Measurements from ENCODE around the gene TPP2. TPM values are rescaled to one million over a fixed set of nuclear protein-coding genes. Genes with fewer than 3 reads are reported as not detected.

The TPP2 gene
- polyA plus RNA-seq, 1 donor from 2014 or later = 45.4 TPM

GRCh38 chr13:102675115-102675514 is 78.3 kb downstream of the TPP2 start:
- no peak overlapping the region for H3K4me3 ChIP-seq (ENCODE audit: low read length)
- H2AFZ ChIP-seq (ENCODE audit: low read depth, low read length) = no peak overlapping the region
- H4K20me1 ChIP-seq (ENCODE audit: insufficient read depth) = no peaks in the 10 kb centered on the region
- H3K27me3 ChIP-seq (ENCODE audit: insufficient read depth, low read depth, low read length) = no peaks in the 10 kb centered on the region
- TF ChIP-seq TAF1 (IDR thresholded peaks at IDR 0.05; ENCODE audit: low read depth) = no peak
- no peaks in the 10 kb centered on the region for H3K9me3 ChIP-seq (ENCODE audit: low read length)
- no peaks in the 10 kb centered on the region for H3F3A ChIP-seq (ENCODE audit: insufficient read depth, low read length, poor library complexity, severe bottlenecking)
- no peak overlapping the region for H3K4me2 ChIP-seq (ENCODE audit: low read length)
- no peaks in the 10 kb centered on the region for H3K9me2 ChIP-seq (ENCODE audit: insufficient read depth, low read length)
- H3K27ac ChIP-seq (ENCODE audit: low read length) = no peak overlapping the region
- no peaks in the 10 kb centered on the region for H3K79me2 ChIP-seq (replicated peaks; ENCODE audit: insufficient read depth, low read length)
- H3K36me3 ChIP-seq (ENCODE audit: insufficient read depth, low read length) = peaks cover 4% of the 10 kb centered on the region
- no peak overlapping the region for H3K9ac ChIP-seq (ENCODE audit: low read length)

- no peak overlapping the region for H3K27ac ChIP-seq (ENCODE audit: low read length)
- H3K36me3 ChIP-seq (ENCODE audit: insufficient read depth, low read length) = peaks cover 4% of the 10 kb centered on the region
- no peaks in the 10 kb centered on the region for H3K27me3 ChIP-seq (ENCODE audit: insufficient read depth, low read depth, low read length)
- no peaks in the 10 kb centered on the region for H3F3A ChIP-seq (ENCODE audit: insufficient read depth, low read length, poor library complexity, severe bottlenecking)
- no peak overlapping the region for H3K9ac ChIP-seq (ENCODE audit: low read length)
- H4K20me1 ChIP-seq (ENCODE audit: insufficient read depth) = no peaks in the 10 kb centered on the region
- no peak overlapping the region for H3K4me3 ChIP-seq (ENCODE audit: low read length)
- no peak overlapping the region for H2AFZ ChIP-seq (ENCODE audit: low read depth, low read length)
- H3K9me2 ChIP-seq (ENCODE audit: insufficient read depth, low read length) = no peaks in the 10 kb centered on the region
- no peaks in the 10 kb centered on the region for H3K79me2 ChIP-seq (replicated peaks; ENCODE audit: insufficient read depth, low read length)
- TF ChIP-seq MXI1 (conservative IDR thresholded peaks at IDR 0.05; ENCODE audit: poor library complexity, severe bottlenecking) = no peak
- TF ChIP-seq TAF1 (IDR thresholded peaks at IDR 0.05; ENCODE audit: low read depth) = no peak
- no peak for TF ChIP-seq POLR2AphosphoS5 (IDR thresholded peaks at IDR 0.05)
- no peak for TF ChIP-seq REST (IDR thresholded peaks at IDR 0.05; ENCODE audit: borderline replicate concordance)
- TF ChIP-seq RAD21 (conservative IDR thresholded peaks at IDR 0.05) = no peak
- TF ChIP-seq SMC3 (conservative IDR thresholded peaks at IDR 0.05; ENCODE audit: poor library complexity) = no peak
- no peak for TF ChIP-seq EP300 (conservative IDR thresholded peaks at IDR 0.05; ENCODE audit: poor library complexity, severe bottlenecking)
- TF ChIP-seq CTCF (IDR thresholded peaks at IDR 0.05; ENCODE audit: poor library complexity, severe bottlenecking) = no peak
- TF ChIP-seq EZH2 (IDR thresholded peaks at IDR 0.05; ENCODE audit: borderline replicate concordance, insufficient read depth, low read length, poor library complexity, severe bottlenecking) = no peak
- H3K4me2 ChIP-seq (ENCODE audit: low read length) = no peak overlapping the region
- no peaks in the 10 kb centered on the region for H3K9me3 ChIP-seq (ENCODE audit: low read length)
Measured at GRCh38 chr13:102677122-102677521, 80.3 kb downstream of the TPP2 start.

Data from neural cell (in vitro differentiated cells).